ENCODE results near the gene TRAPPC11.
"Not testable (repeated sequence)": the region's sequence is repeated elsewhere in the genome, so short reads cannot be mapped to it uniquely, and the experiment has no call there.

Gene TRAPPC11

DNA sequence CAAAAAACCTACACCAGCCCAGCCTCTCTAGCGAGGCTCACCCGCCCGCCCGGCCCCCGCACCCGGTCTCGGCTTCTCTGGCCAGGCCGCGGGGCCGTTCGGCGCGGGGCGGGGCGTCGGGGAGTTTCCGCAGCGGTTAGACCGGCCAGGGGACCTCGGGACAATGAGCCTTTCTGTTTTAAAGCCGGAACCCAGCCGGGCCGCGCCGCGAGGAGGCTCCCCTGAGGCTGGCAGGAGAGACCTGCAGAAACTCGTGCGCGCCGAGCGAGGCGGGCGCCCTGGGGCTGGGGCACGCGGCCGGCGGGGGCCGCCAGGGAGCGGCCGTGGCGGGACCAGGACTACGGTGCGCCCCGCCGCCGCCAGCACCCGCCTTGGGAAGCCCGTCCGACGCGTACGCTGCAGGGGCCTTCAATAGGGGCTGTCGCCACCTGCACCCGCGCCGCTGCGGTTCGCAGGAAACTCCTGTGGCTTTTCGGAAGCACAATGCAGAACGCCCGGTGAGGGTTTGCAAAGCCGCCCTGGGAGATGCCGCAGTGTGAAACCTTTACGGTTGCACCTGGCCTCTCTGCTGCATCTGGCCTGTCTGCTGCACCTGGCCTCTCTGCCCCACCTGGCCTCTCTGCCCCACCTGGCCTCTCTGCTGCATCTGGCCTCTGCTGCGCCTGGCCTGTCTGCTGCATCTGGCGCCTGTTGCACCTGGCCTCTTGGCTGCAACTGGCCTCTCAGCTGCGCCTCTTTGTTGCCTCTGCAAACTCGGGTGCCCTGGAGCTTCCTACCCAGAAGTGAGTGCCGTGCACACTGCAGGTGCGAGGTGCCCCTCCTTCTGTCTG lies 63.9 kb downstream of the TRAPPC11 start:
- peak; percentile 98 for DNase-seq

DNA sequence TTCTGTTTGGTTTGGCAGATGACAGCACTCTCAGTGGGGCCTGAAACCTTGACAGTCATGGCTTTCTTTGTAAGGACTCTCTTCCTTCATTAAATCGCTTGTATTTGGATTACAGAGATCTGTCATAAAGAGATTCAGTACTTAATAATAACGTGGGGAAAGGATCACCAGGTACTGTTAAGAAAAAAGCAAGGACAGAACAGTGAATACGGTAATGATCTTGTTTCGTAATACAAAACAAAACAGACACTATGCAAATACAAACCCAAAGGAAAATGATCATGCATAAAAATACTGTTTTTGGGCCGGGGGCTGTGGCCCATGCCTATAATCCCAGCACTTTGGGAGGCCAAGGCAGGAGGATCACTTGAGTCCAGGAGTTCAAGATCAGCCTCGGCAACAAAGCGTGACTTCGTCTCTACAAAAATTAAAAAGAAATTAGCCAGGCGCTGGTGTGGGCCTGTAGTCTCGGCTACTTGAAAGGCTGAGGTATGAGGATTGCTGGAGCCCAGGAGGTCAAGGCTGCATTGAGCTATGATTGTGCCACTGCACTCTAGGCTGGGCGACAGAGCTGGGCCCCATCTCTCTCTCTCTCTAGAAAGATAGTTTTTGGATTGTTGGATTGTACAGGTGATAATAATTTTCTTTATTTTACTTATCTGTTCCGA lies 64.6 kb downstream of the TRAPPC11 start:
- DNase-seq = no peak

DNA sequence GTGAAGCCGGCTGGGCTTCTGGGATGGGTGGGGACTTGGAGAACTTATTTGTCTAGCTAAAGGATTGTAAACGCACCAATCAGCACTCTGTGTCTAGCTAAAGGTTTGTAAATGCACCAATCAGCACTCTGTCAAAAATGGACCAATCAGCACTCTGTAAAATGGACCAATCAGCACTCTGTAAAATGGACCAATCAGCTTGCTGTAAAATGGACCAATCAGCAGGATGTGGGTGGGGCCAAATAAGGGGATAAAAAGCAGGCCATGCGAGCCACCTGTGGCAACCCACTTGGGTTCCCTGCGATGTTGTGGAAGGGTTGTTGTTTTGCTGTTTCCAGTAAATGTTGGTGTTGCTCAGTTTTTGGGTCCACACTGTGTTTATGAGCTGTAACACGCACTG lies 66.5 kb downstream of the TRAPPC11 start:
- DNase-seq = not testable (repeated sequence)

DNA sequence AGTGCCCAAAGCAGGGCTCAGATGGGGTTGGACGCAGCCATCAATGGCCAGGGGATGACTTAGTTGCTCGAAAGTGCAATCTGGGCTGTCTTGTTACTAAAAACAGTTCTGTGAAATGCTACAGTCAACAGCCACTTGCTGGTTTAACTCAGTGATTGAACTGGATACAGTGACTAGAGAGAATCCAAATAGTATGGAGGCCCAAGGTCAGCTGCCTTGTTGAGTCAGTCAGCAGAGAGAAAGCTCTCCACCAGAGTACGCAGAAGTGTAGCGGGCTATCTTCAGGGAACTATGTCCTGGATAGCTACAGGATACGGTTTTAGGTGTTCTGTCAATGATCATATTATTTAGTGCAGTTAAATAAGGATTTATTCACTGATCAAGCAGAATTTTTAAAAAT lies 68.4 kb downstream of the TRAPPC11 start:
- DNase-seq = no peak

DNA sequence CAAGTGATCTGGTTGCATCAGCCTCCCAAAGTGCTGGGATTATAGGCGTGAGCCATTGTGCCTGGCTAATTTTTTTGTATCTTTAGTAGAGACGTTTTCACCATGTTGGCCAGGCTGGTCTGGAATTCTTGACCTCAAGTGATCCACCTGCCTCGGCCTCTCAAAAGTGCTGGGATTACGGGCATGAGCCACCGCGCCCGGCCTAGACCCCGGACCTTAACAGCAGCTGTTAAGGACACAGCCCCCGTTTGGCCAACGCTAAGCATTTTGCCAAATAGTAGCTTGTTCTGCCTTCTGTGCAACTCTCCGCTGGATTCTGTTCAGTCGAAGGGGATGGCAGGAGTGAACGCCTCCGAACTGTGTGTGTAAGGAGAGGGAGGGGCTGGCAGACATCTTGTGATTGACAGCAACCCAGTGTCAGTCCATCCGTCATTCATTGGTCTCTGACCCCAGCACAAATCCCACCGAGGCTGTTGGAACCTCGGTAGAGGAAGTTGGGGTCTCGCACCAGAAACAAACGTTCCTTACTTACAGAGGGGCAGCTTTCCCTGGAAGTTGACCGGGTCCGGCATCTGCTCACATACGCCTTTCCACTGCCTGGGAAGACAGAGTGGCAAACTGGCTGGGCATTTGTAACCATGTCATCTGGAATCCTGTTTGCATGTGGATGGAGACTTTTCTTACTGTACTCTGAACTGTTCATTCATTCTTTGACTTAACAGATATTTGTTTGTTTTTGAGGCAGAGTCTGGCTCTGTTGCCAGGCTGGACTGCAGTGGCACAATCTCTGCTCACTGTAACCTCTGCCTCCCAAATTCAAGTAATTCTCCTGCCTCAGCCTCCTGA lies 69.4 kb downstream of the TRAPPC11 start:
- DNase-seq = no peak

DNA sequence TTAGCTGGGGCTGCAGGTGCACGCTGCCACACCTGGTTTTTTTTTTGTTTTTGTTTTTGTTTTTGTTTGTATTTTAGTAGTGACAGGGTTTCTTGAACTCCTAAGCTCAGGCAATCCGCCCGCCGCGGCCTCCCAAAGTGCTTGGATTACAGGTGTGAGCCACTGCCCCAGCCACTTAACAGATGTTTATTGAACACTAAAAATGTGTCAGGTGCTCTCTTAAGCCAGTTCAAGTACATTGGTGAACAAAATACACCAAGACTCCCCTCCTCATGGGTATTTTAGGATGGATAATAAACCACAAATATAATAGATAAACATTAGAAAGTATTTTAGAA lies 69.9 kb downstream of the TRAPPC11 start:
- peak; percentile 39 for DNase-seq

DNA sequence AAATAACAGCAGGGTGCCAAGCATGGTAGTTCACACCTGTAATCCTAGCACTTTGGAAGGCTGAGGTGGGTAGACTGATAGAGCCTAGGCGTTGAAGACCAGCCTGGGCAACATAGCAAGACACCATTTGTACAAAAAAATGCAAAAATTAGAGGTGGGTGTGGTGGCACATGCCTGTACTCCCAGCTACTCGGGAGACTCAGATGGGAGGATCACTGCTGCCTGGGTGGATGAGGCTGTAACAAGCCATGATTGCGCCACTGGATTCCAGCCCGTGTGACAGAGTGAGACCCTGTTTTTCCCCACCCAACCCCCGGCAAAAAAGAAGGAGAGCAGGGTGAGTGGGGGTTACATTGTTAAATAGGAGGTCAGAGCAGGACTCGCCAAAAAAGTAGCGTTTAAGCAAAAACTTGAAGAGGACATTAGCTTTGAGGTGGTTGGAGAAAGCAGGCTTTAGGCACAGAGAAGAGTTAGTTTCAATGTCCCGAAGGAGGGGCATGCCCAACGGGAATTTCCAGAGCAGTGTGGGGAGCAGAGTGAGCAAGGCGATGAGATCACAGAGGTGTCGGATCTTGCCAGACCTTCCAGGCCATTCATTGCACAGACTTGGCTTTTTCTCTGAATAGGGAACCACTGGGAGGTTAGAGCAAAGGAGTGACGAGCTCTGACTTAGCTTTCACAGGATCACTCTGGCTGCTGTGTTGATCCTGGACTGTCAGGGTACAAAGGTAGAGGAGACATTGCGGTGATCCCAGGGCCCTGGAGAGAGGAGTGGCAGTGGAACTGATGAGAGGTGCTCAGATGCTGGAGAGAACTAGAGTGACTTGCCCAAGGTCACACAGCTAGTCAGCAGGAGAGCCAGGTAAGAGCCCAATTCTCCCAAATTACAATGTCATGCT lies 70.6 kb downstream of the TRAPPC11 start:
- DNase-seq = no peak

DNA sequence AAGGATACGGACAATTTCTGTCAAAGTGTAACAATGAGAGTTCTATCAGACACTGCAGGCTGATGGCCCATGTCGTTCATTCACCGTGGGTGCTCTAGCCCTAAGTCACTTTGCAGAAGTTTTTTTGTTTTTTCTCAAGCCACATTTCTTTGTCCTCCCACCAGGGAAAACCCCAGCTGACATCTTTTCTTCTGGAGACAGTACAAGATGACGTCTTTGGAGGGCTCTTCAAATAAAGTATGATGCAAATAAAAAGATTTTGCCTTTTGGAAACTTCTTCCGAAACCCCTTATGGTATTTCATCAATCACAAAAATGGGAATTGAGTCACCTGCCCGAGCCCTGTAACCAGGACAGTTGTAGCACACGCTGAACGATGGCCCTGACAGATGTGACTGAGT lies 73.2 kb downstream of the TRAPPC11 start:
- no peak for DNase-seq

DNA sequence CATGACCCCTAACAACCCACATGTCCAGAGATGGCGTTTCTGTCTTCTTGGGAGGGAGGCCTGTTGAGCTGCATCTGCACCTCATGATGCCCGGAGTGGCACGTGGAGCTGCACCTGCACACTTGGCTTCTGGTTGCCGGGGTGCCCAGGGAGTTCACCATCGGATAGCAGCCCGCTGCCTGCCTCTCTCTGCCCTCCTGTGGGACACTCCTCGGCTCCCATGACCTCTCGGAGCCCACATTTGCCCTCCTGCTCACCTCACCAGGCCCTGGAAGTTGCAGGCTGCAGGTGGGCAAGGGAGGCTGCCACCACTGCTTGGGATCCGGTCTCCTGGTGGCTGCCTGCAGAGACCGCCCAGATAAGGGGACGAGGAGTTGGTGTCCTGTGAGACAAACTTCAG lies 74.1 kb downstream of the TRAPPC11 start:
- DNase-seq = no peak

DNA sequence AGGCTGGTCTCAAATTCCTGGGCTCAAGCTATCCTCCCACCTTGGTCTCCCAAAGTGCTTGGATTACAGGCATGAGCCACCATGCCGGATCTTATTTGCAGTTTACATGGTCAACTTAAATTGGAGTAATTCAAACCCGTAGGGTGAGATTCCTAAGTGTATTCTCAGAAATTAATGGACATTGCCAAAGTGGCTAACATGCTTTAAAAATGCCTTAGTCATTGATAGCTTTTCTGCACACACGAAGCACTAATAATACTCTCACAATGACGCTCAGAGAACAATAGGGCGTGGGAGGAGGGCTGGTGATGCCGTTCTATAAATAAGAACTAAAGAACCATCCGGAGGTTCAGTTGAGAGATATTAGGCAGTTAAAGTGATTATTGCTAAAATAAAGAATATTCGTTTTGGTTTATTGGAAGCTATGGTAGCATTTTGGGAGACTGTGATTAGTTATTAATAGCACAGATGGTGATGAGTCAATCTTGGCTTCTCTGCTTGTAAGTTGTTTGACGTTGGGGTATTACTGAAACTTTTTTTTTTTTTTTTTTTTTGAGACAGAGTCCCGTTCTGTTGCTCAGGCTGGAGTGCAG lies 79.1 kb downstream of the TRAPPC11 start:
- DNase-seq = no peak

DNA sequence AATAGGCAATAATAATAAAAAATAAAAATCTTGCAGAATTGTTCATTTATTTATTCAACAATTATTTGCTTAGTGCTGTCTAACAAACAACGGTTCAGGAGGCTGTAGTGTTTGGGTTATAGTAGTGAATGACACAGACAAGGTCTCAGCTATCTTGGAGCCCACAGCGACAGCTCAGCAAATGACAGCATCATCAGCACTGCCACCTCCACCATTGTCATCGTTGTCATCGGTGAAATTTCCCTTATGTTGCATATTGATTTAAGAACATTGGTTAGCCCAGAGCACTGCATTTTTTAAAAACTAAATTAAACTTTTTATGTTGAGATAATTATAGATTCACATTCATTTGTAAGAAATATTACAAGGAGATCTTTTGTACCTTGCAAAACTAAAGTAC lies 79.9 kb downstream of the TRAPPC11 start:
- no peak for DNase-seq

DNA sequence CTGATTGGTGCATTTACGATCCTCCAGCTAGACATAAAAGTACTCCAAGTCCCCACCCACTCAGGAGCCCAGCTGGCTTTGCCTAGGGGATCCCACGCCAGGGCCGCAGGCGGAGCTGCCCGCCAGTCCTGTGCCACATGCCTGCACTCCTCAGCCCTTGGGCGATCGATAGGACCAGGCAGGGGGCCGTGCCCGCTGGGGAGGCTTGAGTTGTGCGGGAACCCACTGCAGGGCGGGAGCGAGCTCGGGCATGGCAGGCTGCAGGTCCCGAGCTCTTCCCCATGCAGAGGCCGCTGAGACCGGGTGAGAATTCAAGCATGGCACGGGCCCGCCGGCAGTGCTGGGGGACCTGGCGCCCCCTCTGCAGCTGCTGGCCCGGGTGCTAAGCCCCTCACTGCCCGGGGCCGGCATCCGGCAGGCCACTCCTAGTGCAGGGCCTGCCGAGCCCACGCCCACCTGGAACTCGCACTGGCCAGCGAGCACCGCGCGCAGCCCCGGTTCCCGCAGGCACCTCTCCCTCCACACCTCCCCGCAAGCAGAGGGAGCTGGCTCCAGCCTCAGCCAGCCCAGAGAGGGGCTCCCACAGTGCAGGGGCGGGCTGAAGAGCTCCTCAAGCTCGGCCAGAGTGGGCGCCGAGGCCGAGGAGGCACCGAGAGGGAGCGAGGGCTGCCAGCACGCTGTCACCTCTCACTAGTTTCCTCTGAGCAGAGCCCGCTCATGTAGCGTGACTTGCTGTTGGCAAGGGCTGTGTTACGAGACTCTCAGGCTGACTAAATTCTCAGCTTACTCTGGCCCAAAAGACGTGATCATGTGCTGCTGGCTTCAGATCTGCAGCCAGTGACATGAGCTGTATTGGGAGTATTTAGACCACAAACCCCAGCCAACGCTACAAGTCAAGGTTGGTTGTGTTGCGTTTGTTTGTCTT lies 87.5 kb downstream of the TRAPPC11 start:
- no peak for DNase-seq

DNA sequence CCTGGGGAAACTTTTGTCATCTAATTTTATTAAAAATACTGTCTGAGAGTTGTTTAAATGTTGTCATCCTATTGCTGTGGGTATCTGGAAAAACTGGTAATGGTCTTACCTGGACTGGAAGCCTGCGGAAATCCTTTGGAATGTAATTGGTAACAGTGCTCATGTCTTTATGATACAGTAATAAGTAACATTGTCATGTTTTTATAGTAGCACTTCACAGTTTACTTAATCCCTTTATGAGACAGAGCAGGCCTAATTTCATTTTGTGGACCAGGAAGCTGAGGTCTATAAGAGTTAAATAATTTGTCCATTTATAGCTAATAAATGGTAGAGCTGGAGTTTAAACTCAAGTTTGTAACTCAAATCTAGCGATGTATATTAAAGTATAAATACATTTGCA lies 88.3 kb downstream of the TRAPPC11 start:
- DNase-seq = no peak

DNA sequence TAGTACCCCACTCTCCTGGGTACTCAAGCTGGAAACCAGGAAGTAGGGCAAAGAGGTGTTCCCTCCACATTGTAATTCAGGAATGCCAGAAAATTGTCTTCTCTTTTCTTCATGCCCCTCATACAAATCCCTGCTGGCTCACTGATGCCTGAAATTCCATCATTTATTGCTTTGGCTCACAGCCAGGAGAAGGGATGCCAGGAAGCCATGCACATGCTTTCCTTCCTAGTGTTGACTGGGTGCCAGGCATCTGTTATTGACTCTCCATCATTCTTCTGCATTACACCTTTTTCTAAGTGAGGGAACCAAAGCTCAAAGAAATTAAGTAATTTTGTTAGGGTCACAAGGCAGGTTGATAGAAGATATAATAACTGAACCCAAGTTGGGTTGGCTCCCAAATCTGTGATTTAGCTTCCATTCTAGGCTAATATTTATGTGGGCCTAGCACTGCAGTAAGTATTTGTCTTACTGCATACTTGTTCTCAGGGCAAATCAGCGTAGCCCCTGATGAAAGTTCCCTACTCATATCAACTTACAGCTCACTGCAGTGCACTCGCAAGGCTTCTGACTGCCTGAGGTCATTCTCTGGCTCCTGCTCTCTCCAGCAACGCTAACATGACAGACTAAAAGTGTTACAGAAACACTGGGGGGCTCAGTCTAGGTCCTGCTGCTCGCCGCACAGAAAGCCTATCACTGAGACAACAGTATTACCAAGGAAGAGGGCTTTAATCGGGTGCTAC lies 89.0 kb downstream of the TRAPPC11 start:
- DNase-seq = peak; percentile 66

DNA sequence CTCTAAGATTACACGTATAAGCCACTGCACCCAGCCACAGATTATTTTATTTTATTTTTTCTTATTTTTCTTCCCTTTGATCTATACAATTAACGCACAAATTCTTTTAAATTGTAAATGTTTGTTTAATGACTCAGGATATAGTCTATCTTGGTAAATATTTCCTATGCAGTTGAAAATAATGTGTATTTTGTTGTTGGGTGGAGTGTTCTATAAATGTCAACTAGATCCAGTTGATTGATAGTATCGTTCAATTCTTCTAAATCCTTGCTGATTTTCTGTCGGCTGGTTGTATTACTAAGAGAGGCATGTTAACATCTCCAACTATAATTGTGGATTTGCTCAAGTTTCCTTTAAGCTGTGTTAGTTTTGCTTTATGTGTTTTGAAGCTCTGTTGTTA lies 92.0 kb downstream of the TRAPPC11 start:
- DNase-seq = no peak

DNA sequence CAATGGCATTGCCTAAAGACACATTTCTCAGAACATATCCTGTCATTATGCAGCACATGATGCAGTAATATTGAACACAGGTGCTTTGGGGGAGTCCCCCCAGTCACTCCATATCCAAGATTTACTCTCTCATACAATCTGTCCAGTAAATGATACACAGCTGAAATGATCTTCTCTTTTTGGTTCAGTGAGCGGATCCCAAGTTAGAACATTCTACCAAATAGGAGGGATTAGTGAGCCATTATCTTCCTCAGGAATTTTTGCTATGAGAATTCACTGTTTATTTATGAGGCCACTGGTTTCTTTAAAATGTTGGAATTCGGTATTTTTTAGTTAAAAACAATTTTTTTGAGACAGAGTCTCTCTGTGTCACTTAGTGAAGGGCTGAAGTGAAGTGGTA lies 96.5 kb downstream of the TRAPPC11 start:
- no peak for DNase-seq

DNA sequence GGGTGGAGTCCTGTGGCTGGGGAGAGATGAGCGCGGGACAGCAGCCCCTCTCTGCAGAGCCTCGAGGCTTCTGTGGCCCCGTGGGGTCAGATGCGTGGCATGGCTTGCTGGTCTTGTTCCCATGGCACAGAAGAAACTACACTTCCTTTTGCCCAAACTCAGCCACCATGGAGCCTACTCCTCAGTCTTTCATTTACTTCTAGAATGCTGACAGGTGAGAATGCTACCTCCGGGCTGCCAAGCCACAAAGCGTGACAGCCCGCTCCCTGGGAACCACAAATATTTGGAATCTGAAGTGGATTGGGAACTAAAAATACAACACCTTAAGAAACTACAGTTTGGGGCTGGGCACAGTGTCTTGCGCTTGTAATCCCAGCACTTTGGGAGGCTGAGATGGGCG lies 98.0 kb downstream of the TRAPPC11 start:
- DNase-seq = no peak

DNA sequence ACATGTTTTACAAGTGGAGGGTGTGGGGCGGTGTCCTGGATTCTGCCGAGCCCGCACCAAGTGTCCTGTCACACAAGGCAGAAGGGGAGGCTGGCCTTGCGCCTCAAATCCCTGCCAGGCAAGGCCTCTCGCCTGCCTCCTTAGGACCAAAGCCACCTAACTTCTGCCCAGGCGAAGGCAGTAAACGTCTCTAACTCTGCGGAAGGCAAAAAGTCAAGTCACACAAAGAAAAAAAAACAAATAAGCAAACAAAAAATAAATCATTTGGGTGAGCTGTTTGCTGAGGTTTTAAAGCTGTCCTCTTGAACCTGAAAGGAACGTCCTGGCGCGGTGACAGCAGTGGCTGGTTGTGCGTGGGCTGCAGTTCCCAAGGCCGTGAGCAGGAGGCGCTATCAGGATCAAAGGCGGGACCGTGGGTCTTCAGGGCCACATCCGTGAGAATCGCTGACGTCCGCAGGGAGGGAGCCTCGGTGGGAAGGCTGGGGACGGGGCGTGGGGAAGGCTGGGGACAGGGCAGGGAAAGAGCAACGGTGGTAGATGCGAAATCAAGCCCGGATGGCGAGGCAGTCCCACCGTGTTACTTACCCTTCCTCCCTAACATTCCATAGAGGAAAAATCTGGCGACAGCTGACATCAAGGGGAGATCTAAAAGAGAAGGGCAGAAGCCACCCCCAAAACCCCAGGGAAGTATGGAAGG lies 99.1 kb downstream of the TRAPPC11 start:
- no peak for DNase-seq

DNA sequence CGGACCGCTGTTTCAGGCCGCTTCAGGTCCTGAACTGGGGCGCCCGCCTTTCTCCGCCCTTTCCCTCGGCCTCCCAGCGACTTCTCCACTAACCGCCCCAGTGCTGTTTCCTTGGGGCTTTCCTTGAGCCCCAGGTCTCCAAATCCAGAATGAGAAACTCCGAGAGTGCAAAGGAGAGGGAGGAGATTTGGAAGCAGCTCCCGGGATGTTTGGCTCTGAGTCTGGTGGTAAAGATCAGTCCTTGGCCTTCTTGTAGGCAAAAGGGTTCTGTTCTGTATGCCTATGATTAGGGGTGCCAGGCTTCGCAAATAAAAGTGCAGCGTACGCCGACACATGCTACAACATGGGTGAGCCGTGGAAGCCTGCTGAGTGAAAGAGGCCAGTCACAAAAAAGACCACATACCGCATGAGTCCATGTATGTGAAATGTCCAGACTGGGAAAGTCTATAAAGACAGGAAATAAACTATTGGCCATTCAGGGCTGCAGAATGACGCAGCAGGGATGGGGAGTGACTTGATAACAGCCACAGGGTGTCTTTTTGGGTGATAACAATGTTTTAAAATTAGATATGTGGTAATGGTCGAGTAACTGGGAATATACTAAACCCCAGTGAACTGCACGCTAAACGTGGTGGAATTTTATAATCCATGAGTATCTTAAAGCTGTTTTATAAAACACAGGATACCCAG lies 99.8 kb downstream of the TRAPPC11 start:
- no peak for DNase-seq

Data from NCI-H2029 treated with DMSO at 0.1 percent for 48 hours (cell line).